GM21526 (cell line): Measurements from ENCODE around the gene ABHD13.
"Not testable (repeated sequence)": the region's sequence is repeated elsewhere in the genome, so short reads cannot be mapped to it uniquely, and the experiment has no call there.

Experiments
- ATAC-seq: cut with Tn5 transposase; IDR thresholded peaks from one replicate; pipeline ENCODE4 v1.9.1; 2021; ENCODE audit warnings: moderate library complexity; ENCODE audit not compliant: unreplicated experiment, low FRiP score

The ABHD13 gene

DNA sequence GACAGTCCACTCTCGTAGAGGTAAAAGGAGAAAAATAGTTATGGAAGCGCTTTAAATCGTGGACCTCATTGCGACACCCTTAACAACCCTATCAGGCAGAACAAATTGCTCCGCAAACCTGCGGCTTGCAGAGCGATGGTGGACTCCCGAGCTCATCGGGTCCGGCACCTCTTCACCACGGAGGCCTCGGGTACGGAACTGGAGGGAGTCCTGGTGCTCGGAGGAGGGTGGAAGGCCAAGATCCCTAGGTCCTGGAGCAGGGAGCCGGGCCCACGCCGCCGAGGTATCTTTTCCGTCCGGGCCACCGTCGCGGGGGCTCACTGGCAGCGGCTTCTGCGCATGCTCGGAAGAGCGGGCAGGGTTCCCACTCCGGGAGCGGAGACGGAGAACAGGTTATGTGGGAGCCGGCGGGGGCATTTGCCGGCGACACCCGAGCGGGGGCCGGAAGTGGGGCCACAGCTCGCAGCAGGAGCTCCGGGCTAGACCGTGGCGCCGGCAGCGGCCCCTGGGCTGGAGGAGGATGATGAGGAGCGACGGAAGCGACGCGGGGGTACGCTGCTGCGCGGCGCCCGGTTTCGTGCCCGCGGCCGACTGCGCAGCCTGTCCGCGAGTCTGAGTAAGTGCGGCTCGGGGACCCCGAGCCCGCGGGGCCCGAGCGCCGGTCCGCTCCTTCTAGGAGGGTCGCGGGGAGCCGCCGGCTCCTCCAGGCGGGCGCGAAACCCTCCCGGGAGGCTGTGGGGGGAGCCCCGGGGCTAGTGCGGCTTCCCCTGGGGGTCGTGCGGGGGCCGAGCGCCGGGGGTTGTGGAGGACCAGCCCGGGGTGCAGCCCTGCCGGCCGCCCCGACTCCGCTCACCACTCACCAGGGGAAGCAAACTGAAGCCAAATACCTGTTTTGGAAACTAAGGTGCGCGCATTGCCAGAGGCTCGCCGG lies at the start of gene ABHD13:
TSS of gene ABHD13 (plus strand) at position 349 of the 931 bp plus-strand sequence. CDS start 10,827 bp downstream, outside the sequence.
- peak; percentile 75 for ATAC-seq

GRCh38 chr13:108168929-108169328 lies 49.3 kb upstream of the ABHD13 start:
- no peak for ATAC-seq

- ATAC-seq, result peak; percentile 68
These were observed 41.4 kb upstream of the ABHD13 start for GRCh38 chr13:108176685-108177274.

DNA sequence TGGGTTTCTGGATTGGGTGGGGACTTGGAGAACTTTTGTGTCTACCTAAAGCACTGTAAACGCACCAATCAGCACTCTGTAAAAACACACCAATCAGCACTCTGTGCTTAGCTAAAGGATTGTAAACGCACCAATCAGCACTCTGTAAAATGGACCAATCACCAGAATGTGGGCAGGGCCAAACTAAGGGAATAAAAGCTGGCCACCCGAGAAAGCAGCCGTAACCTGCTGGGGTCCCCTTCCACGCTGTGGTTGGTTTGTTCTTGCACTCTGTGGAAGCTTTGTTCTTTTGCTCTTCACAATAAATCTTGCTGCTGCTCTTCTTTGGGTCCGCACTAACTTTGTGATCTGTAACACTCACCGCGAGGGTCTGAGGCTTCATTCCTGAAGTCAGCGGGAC lies 40.1 kb upstream of the ABHD13 start:
- ATAC-seq, result no peak

DNA sequence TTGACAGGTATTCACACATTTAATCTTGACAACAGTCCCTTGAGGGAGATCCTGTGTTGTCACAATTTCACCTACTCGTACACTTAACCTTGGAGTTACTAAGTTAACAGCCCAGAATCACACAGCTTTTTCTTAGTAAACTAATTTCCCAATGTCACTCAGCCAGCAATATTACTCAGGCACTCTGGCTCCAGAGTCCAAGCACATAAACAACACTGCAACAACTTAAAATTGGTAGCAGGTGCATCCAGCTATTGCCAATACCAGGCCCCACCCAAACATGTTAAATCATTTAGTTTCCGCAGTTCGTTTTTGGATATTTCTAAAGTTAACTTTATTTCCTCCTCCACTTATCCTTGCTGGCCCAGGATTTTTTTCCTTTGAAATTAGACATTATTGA lies 35.5 kb upstream of the ABHD13 start:
- no peak for ATAC-seq

GRCh38 chr13:108185223-108185622 lies 33.0 kb upstream of the ABHD13 start:
- no peak for ATAC-seq

DNA sequence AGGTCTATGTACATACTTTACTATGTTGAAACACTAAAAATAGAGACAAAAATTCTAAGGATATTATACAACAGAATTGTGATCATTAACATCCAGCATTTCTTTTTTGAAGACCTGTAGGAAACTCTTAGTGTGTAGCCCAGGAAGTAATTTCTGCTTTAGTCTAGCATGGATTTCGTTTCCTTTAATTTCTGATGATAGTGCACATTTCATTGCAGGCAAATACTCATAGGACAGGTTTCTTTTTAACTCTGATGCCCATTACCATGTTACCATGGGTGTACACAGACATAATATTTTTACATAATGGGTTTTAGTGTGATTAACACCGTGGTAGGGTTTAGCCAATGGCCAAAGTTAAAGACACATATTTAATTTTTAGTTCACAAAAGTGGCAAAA lies 29.9 kb upstream of the ABHD13 start:
- no peak for ATAC-seq

GRCh38 chr13:108190897-108191296 lies 27.3 kb upstream of the ABHD13 start:
- ATAC-seq, result no peak

GRCh38 chr13:108193806-108194205 lies 24.4 kb upstream of the ABHD13 start:
- ATAC-seq, result no peak

- ATAC-seq, result no peak
These were observed 23.7 kb upstream of the ABHD13 start for GRCh38 chr13:108194435-108194936.

DNA sequence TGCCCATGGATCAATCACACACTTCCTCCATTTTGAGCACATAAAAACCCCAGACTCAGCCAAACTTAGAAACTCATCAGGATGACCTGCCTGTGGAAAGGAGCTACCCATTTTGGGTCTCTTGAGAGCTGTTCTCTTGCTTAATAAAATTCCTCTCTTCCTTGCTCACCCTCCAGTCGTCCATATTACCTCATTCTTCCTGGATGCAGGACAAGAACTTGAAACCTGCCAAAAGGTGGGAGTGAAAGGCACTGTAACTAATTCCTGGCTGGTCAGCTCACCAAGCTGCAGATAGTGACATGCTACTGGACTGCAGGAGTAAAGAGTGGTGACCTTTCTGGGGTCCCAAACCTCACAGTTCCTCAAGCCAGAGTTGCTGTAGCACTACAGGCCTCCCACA lies 23.0 kb upstream of the ABHD13 start:
- ATAC-seq, result no peak

GRCh38 chr13:108195861-108196260 lies 22.3 kb upstream of the ABHD13 start:
- ATAC-seq, result no peak

DNA sequence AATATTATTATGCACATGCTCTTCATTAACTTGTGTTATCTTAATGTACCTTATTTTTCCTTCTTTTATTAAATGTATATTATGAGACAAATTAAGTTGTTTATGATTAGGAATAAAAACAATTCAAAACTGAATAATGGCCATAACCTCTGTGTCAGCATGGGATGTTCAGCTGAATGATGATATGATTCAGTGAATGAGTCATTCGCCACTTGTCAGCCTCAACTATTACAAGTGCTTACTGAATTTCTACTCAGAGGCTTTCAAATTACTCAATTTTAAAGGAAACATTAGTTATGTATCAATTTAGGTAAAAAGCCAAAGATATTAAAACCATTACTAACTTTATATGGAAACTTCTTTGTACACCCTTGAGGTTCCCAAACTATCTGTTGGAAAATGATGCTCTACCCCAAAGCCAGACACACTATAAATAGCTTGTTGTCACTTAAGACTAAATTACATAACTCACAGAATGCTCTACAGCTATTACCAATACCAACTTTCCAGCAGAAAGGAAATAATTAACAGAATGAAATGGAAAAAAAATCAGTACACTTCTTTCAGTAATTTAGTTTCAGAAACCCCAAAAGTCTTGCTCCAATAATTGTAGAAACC lies 17.3 kb upstream of the ABHD13 start:
- ATAC-seq, result no peak

DNA sequence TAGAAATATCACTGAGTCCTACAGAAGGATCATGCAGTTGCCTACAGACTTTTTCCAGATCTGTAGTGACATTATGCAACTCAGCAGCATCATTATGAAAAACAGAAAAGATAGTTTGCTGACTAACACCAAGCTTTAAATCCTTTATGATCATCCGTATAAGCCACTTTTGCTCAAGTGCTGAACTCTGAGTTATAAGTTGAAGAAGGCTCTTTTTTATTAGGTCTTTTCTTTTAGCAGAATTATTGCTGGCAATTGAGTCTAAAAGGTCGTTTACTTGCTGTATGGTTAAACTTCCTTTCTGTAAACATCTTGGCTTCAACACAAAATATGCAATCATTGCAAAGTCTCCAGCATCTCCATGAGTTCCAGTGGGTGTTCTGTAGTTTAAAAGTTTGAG lies 7.6 kb upstream of the ABHD13 start:
- no peak for ATAC-seq

DNA sequence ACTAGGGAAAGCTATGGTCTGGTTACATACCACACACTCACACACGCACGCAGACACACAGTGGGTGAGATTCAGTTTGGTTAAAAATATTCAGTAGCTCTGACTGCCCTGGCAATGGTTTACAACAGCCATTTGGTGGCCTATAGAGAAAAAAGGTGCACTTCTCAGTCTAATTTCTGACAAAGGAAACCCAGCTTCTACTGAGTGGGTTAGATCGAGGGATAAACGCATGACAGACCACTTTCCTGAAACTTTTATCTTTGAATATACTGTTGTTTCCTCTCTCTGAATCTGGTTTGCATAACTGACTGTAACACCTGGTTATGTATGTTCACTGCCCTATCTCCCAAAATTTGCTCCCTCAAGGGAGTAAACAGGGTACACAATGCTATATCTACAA lies 5.3 kb upstream of the ABHD13 start:
- peak; percentile 35 for ATAC-seq

DNA sequence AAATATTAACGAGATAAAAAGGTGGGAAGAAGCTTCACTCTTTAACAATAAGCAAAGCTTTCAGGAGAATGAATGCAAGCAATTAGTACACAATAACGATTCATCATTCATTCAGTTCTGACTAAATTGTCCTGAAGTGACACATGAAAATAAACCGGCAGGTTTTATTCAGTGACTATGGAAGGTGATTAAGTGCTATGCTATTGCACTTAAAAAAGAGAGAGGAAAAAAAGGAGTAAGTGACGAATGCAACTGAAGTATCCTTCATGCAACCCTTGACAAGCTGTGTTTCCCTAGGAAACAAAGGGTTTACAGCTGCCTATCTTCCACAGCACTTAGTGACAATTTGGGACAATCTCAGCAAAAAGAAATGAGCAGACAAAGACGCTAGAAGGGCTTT lies 4.2 kb upstream of the ABHD13 start:
- ATAC-seq, result no peak

- no peak for ATAC-seq
These were observed 3.5 kb upstream of the ABHD13 start for GRCh38 chr13:108214441-108215271.

DNA sequence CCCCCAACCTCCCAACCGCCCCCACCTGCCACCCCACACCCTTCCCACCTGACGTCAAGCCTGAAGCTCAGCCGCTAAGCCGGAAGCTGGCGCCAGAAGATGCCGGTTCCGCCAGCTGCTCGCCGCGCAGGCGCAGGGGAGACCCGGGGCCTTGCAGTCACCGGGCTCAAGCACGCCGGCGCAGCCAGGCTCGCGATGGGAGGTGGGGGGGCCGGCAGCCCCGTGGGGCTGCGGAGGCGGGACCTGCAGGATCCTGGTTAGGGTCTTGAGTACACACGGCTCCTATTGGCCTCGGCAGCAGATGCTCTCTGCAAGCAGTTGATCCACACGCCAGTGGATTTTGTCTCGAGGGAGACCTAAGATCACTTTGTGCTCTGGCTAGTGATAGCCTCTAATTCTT lies 2.8 kb upstream of the ABHD13 start, which contains the start of gene LIG4:
TSS of gene LIG4 (minus strand) at position 101 of the 400 bp plus-strand sequence. CDS start 4,268 bp downstream, outside the sequence.
- ATAC-seq, result peak; percentile 68

GRCh38 chr13:108217307-108218043 lies 717 bp upstream of the ABHD13 start:
- ATAC-seq, result not testable (repeated sequence)

DNA sequence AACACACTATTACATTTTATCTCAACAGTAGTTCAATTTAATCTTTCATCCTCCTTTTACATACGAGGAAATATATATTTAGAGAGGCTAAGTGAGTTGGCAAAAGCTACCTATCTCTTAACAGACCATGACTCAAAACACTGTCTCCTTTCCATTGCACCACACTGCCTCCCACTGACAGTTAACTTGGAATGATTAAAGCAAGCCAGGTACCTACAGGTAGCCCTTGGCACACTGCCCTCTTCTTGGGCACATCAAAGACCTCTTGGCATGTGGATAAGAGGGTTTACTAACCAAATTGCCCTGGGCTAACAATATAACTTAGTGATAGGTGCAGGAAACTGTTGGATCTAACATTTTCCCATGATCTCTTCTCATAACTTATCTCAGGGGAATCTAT lies 1.8 kb downstream of the ABHD13 start:
- ATAC-seq, result no peak
